NCI-H748 treated with DMSO at 0.1 percent for 48 hours (cell line): ENCODE results near the gene NRCAM.

Source experiments
- DNase-seq: peaks from one replicate; lab custom pipeline; 2025; lab: John Stamatoyannopoulos, UW

NRCAM gene

GRCh38 chr7:108129018-108129965 is 326.9 kb downstream of the NRCAM start:
- DNase-seq, result no peak

GRCh38 chr7:108128514-108128913 is 327.7 kb downstream of the NRCAM start:
- no peak for DNase-seq

GRCh38 chr7:108127461-108127860 is 328.8 kb downstream of the NRCAM start:
- DNase-seq, result no peak

GRCh38 chr7:108124820-108125219 is 331.4 kb downstream of the NRCAM start:
- no peak for DNase-seq

- DNase-seq, result no peak
These were observed 334.1 kb downstream of the NRCAM start for GRCh38 chr7:108122181-108122580.

- no peak for DNase-seq
These were observed 335.3 kb downstream of the NRCAM start for GRCh38 chr7:108120933-108121332.

GRCh38 chr7:108120196-108120595 is 336.0 kb downstream of the NRCAM start:
- no peak for DNase-seq

- no peak for DNase-seq
These were observed 337.3 kb downstream of the NRCAM start for GRCh38 chr7:108118959-108119358.

- no peak for DNase-seq
These were observed 342.0 kb downstream of the NRCAM start for GRCh38 chr7:108114117-108114841.

- DNase-seq, result no peak
These were observed 343.6 kb downstream of the NRCAM start for GRCh38 chr7:108112683-108113082.

- DNase-seq, result peak; percentile 11
These were observed 346.9 kb downstream of the NRCAM start for GRCh38 chr7:108109221-108109908.

- DNase-seq, result no peak
These were observed 348.1 kb downstream of the NRCAM start for GRCh38 chr7:108108131-108108530.

- no peak for DNase-seq
These were observed 351.9 kb downstream of the NRCAM start for GRCh38 chr7:108104324-108104723.

GRCh38 chr7:108103558-108104298 is 352.5 kb downstream of the NRCAM start:
- no peak for DNase-seq

- DNase-seq, result no peak
These were observed 353.4 kb downstream of the NRCAM start for GRCh38 chr7:108102671-108103312.

- DNase-seq, result no peak
These were observed 354.5 kb downstream of the NRCAM start for GRCh38 chr7:108101759-108102158.

- DNase-seq, result no peak
These were observed 356.5 kb downstream of the NRCAM start for GRCh38 chr7:108099713-108100112.

- DNase-seq, result no peak
These were observed 358.5 kb downstream of the NRCAM start for GRCh38 chr7:108097703-108098102.
